DMS153 (cell line): ENCODE data around the gene CST5.
"Not testable (repeated sequence)": the region's sequence is repeated elsewhere in the genome, so short reads cannot be mapped to it uniquely, and the experiment has no call there.

Source experiments
- DNase-seq: peaks from one replicate; lab custom pipeline; 2025; lab: John Stamatoyannopoulos, UW

The CST5 gene

DNA sequence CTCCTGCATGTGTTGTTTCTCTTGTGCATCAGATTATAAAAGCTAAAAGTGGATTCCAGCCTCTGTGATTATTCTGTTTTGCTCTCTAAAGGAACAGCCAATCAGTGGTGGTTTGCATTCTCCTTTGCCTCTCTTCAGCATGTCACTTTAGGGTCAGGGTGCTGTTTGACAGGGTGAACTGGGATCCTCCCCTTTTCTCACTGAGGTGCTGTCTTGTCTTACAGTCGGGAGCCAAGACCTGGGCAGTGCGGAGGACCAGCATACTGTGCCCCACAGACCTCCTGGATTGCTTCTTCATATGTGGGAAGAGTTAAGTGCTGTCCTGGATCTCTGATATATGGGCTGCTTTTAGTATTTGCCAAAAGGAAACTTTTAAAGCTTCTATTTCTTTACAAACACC is 37.9 kb downstream of the CST5 start:
- DNase-seq = no peak

DNA sequence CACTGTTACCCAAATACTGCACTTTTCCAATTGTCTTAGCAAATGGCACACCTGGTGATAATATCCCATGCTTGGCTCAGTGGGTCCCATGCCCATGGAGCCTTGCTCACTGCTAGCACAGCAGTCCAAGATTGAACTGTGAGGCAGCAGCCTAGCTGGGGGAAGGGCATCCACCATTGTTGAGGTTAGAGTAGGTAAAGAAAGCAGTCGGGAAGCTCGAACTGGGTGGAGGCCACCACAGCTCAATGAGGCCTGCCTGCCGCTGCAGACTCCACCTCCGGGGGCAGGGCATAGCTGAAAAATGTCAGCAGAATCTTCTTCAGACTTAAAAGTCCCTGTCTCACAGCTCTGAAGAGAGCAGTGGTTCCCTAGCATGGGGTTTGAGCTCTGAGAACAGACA is 43.8 kb downstream of the CST5 start:
- no peak for DNase-seq

DNA sequence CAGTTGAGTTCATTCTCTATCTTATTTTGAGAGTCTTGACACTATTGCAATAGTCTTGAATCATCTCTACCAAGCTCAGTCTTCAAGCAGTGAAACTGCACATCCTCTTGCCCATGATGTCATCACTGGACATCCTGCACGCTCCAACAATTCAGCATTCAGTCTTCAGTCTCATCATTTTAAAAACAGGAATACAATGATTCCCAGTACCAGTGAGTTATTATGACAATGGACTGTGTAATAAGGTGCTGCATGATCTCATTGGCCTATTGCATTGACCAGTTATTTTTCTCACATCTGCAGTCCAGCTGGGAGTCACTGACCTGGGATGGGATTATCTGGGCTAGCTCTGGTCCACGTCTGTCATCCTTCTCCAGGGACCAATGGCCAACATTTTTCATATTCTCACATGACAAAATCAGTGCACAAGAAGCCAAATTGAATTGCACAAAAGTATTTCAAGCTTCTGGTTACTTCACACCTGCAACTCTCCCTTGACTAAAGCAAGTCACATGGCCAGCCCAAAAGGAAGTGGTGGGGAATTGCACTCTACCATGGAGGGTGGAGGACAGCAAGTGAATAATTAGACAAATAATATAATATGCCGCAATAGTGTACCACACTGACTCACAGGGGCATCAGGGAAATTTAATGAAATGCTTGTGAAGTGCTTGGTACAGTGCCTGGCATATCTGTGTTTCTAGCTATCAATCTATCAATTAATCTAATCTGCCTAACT is 46.6 kb downstream of the CST5 start:
- no peak for DNase-seq

DNA sequence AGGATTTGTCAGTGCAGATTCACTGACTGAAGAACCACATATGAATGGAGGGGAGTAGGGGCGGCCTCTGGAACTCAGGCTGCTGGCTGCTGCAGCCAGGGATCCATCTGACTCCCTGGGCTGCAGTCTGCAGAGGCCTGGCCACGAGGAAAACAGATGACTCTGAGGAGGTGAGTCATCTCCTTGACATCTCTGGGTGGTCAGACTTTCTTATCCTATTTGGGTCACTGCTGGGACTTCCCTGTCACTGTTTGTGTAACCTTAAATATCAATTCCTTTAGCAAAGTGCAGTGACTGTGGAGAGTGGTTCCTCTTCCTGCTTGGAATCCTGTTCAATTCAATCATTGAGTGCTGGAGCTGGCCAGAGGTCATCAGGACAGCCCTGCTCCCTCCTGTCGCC is 47.6 kb downstream of the CST5 start:
- not testable (repeated sequence) for DNase-seq

DNA sequence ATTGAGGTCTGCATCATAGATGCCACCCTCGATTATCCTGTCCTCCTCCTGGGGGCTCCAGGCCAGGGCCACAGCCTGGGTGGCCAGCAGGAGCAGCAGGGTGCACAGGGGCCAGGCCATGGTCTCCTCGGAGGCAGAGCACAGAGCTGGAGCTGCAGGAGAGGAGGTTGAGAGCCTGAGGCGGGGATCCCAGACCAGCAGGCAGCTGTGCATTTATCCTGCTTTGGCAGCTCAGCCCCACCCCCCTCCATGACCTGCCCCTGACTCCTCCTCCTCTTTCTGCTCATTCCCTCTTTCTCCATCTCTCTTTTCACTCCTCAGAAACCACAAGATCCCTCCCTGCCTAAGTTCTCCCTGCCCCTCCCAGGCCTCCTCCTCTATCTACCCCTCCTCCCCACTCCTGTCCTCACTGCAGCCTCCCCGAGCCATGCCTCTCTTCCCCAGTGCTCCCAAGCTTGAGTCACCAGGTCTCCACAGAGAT is 53.0 kb downstream of the CST5 start, which contains the start of gene CST2:
TSS of gene CST2 (minus strand) at position 189 of the 481 bp plus-strand sequence. CDS start at position 120, 69 bp downstream.
- DNase-seq = no peak
